ENCODE measurements around the gene GOT1.

The GOT1 gene

GRCh38 chr10:99403674-99404073 lies 26.8 kb downstream of the GOT1 start:
- in situ Hi-C loops (cut with MboI; ENCODE audit: low sequenced_read_pairs): no loop called here

- in situ Hi-C loops (cut with MboI; ENCODE audit: low sequenced_read_pairs): no loop called here
These were observed 30.8 kb downstream of the GOT1 start for GRCh38 chr10:99399664-99400063.

GRCh38 chr10:99396471-99396870 lies 34.0 kb downstream of the GOT1 start:
- in situ Hi-C loops (cut with MboI; ENCODE audit: low sequenced_read_pairs): no loop called here

GRCh38 chr10:99395750-99396445 lies 34.5 kb downstream of the GOT1 start:
- in situ Hi-C loops (cut with MboI; ENCODE audit: low sequenced_read_pairs): no loop called here

GRCh38 chr10:99394761-99395386 lies 35.5 kb downstream of the GOT1 start:
- in situ Hi-C loops (cut with MboI; ENCODE audit: low sequenced_read_pairs): no loop called here

- in situ Hi-C loops (cut with MboI; ENCODE audit: low sequenced_read_pairs): no loop called here
These were observed 36.2 kb downstream of the GOT1 start for GRCh38 chr10:99394256-99394655.

GRCh38 chr10:99393683-99394082 lies 36.7 kb downstream of the GOT1 start:
- in situ Hi-C loops (cut with MboI; ENCODE audit: low sequenced_read_pairs): no loop called here

- in situ Hi-C loops (cut with MboI; ENCODE audit: low sequenced_read_pairs): no loop called here
These were observed 37.4 kb downstream of the GOT1 start for GRCh38 chr10:99393036-99393435.

- in situ Hi-C loops (cut with MboI; ENCODE audit: low sequenced_read_pairs): no loop called here
These were observed 39.1 kb downstream of the GOT1 start for GRCh38 chr10:99391346-99391745.

GRCh38 chr10:99389729-99390480 lies 40.5 kb downstream of the GOT1 start:
- in situ Hi-C loops (cut with MboI; ENCODE audit: low sequenced_read_pairs): no loop called here

- in situ Hi-C loops (cut with MboI; ENCODE audit: low sequenced_read_pairs): no loop called here
These were observed 42.9 kb downstream of the GOT1 start for GRCh38 chr10:99387541-99387940.

- in situ Hi-C loops (cut with MboI; ENCODE audit: low sequenced_read_pairs): no loop called here
These were observed 43.4 kb downstream of the GOT1 start for GRCh38 chr10:99387071-99387470.

- in situ Hi-C loops (cut with MboI; ENCODE audit: low sequenced_read_pairs): no loop called here
These were observed 48.2 kb downstream of the GOT1 start for GRCh38 chr10:99382176-99382575.

- in situ Hi-C loops (cut with MboI; ENCODE audit: low sequenced_read_pairs): no loop called here
These were observed 55.0 kb downstream of the GOT1 start for GRCh38 chr10:99375426-99375825.

- in situ Hi-C loops (cut with MboI; ENCODE audit: low sequenced_read_pairs): no loop called here
These were observed 55.5 kb downstream of the GOT1 start for GRCh38 chr10:99374972-99375371.

- in situ Hi-C loops (cut with MboI; ENCODE audit: low sequenced_read_pairs): no loop called here
These were observed 55.9 kb downstream of the GOT1 start for GRCh38 chr10:99374526-99374925.

GRCh38 chr10:99372546-99373271 lies 57.7 kb downstream of the GOT1 start:
- in situ Hi-C loops (cut with MboI; ENCODE audit: low sequenced_read_pairs): no loop called here

- in situ Hi-C loops (cut with MboI; ENCODE audit: low sequenced_read_pairs): no loop called here
These were observed 59.4 kb downstream of the GOT1 start for GRCh38 chr10:99370993-99371392.

- in situ Hi-C loops (cut with MboI; ENCODE audit: low sequenced_read_pairs): no loop called here
These were observed 60.9 kb downstream of the GOT1 start for GRCh38 chr10:99369551-99369950.

GRCh38 chr10:99369126-99369525 lies 61.3 kb downstream of the GOT1 start:
- in situ Hi-C loops (cut with MboI; ENCODE audit: low sequenced_read_pairs): no loop called here

- in situ Hi-C loops (cut with MboI; ENCODE audit: low sequenced_read_pairs): no loop called here
These were observed 61.8 kb downstream of the GOT1 start for GRCh38 chr10:99368646-99369045.
